Measurements from ENCODE around the gene CNPPD1.

- no peak for TF ChIP-seq RXRA (IDR thresholded peaks at IDR 0.05; ENCODE audit: insufficient read depth, low read depth, low read length)
- TF ChIP-seq POLR2AphosphoS5 (IDR thresholded peaks at IDR 0.05; ENCODE audit: low read depth, low read length), result no peak
- no peak for TF ChIP-seq CTCF (IDR thresholded peaks at IDR 0.05; ENCODE audit: control extremely low read depth in 1 of 3, insufficient read depth in 1 of 3, low read depth in 1 of 3, low read length in 3 of 3)
- no peak for TF ChIP-seq RBBP5 (IDR thresholded peaks at IDR 0.05; ENCODE audit: borderline replicate concordance, low read depth, low read length)
- TF ChIP-seq YY1 (IDR thresholded peaks at IDR 0.05; ENCODE audit: low read depth, low read length), result no peak
- no peak for TF ChIP-seq SUZ12 (IDR thresholded peaks at IDR 0.05; ENCODE audit: low read length)
- no peak for TF ChIP-seq GABPA (IDR thresholded peaks at IDR 0.05; ENCODE audit: borderline replicate concordance, insufficient read depth, low read length)
- TF ChIP-seq NRF1 (IDR thresholded peaks at IDR 0.05; ENCODE audit: low read depth, low read length), result no peak
- TF ChIP-seq ZNF274 (IDR thresholded peaks at IDR 0.05; ENCODE audit: borderline replicate concordance, extremely low read depth, low read length), result no peak
- TF ChIP-seq SIX5 (IDR thresholded peaks at IDR 0.05; ENCODE audit: low read depth, low read length), result no peak
Observed at GRCh38 chr2:219221957-219222518, 45.3 kb upstream of the CNPPD1 start.

Measured in H1 (cell line).